Skeletal muscle satellite cell (primary cell): Measurements from ENCODE around the gene ATP2C1.
"Not testable (repeated sequence)": the region's sequence is repeated elsewhere in the genome, so short reads cannot be mapped to it uniquely, and the experiment has no call there.

Experiments used
- H3K27me3 ChIP-seq: 2 replicates; pipeline ENCODE4 v1.7.0; 2013; ENCODE audit warnings: low read length; ENCODE audit not compliant: control insufficient read depth, insufficient read depth
- H3K36me3 ChIP-seq: 2 replicates; pipeline ENCODE4 v1.7.0; 2013; ENCODE audit warnings: mild to moderate bottlenecking, control low read depth, low read length; ENCODE audit not compliant: insufficient read depth
- H3K4me1 ChIP-seq: 2 replicates; pipeline ENCODE4 v1.7.0; 2013; ENCODE audit warnings: low read length; ENCODE audit not compliant: control insufficient read depth, insufficient read depth
- H3K4me2 ChIP-seq: 2 replicates; pipeline ENCODE4 v1.7.0; 2013; ENCODE audit warnings: mild to moderate bottlenecking, low read length
- H3K4me3 ChIP-seq: 2 replicates; pipeline ENCODE4 v1.7.0; 2013; ENCODE audit warnings: low read length
- H3K9ac ChIP-seq: 2 replicates; pipeline ENCODE4 v1.7.0; 2013; ENCODE audit warnings: mild to moderate bottlenecking, low read depth, low read length, moderate library complexity
- H3K9me3 ChIP-seq: replicated peaks from 2 replicates; pipeline ENCODE4 v1.7.0; 2013; ENCODE audit warnings: mild to moderate bottlenecking, control low read depth, low read length

Gene ATP2C1

DNA sequence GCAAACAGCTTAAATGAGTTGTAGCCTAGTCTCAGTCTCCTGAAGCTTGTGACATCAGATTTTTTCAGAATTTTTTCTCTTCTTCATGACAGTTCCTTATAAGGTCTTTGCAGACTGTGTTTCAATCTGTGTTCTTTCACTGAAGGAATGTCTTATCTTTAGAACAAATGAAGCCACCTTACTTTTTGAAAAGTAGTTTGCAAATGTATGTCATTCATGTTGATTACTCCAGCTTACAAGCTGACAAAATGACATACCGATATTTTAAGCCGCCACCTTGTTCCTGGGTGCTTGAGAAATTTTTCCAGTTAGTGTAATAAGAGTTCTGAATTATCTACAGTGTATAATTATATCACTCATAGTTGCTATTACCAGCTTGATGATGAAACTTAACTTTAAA is 75.7 kb downstream of the ATP2C1 start:
- no peak overlapping the region for H3K4me3 ChIP-seq

DNA sequence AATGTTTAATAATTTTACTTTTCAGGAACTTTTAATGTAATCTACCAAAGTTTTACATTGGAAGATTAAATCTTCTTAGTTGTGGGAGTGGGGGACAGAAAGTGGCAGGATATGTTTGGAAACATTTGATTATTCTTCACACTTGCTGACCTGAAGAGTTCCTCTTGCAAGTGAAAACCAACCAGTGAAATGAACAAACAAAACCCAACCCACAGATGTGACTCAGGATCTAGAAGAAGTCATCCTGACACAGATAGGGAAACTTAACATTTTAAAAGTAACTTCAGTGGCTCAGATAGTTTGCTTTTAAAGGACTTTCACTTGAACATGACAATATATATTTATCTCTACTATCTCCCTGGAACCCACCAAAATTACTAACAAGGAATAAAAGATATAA is 77.3 kb downstream of the ATP2C1 start:
- no peak overlapping the region for H3K4me3 ChIP-seq

More for the DNA sequence above, 75.7 kb downstream of the ATP2C1 start:
- Histone ChIP-seq H3K9me3 (no peaks in the 10 kb centered on the region), H3K4me1 (peaks cover 15% of the 10 kb centered on the region), H3K27me3 (no peaks in the 10 kb centered on the region), H3K9ac (no peak overlapping the region), H3K4me2 (no peak overlapping the region), H3K36me3 (peaks cover 53% of the 10 kb centered on the region)

DNA sequence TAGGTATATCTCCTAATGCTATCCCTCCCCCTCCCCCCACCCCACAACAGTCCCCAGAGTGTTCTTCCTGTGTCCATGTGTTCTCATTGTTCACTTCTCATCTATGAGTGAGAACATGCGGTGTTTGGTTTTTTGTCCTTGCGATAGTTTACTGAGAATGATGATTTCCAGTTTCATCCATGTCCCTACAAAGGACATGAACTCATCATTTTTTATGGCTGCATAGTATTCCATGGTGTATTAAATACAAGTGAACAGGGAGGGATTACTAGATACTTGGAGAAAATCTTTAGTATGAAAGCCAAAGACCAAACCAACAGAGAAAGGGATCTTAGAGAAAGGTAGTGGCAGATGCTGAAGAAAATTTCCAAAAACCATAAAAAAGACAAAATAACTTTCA is 78.7 kb downstream of the ATP2C1 start:
- H3K36me3 ChIP-seq, result peaks cover 43% of the 10 kb centered on the region

More for the DNA sequence above, 77.3 kb downstream of the ATP2C1 start:
- no peak overlapping the region for H3K4me2 ChIP-seq
- no peak overlapping the region for H3K9ac ChIP-seq
- no peaks in the 10 kb centered on the region for H3K27me3 ChIP-seq
- no peaks in the 10 kb centered on the region for H3K9me3 ChIP-seq
- peaks cover 15% of the 10 kb centered on the region for H3K4me1 ChIP-seq
- H3K36me3 ChIP-seq, result peaks cover 47% of the 10 kb centered on the region

DNA sequence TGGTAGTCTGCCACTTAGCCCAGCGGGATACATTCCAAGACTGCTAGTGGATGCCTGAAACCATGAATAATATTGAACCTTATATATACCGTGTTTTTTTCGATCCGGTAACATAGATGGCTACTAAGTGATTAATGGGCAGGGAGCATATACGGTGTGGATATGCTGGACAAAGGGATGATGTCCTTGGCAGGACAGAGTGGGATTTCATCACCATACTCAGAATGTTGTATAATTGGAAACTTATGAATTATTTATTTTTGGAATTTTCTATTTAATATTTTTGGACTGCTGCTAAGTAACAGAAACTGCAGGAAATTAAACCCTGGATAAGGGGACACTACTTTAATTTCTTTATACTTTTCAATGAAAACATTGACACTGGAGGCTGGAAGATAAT is 79.5 kb downstream of the ATP2C1 start:
- no peak overlapping the region for H3K4me3 ChIP-seq
- H3K36me3 ChIP-seq, result peaks cover 43% of the 10 kb centered on the region
- H3K4me1 ChIP-seq, result peaks cover 6% of the 10 kb centered on the region
- no peak overlapping the region for H3K9ac ChIP-seq
- H3K27me3 ChIP-seq, result no peaks in the 10 kb centered on the region
- no peak overlapping the region for H3K4me2 ChIP-seq
- H3K9me3 ChIP-seq, result no peaks in the 10 kb centered on the region

More for the DNA sequence above, 78.7 kb downstream of the ATP2C1 start:
- not testable (repeated sequence) for H3K9me3 ChIP-seq, H3K4me2 ChIP-seq, H3K4me3 ChIP-seq, H3K27me3 ChIP-seq, H3K9ac ChIP-seq
- peaks cover 14% of the 10 kb centered on the region for H3K4me1 ChIP-seq

DNA sequence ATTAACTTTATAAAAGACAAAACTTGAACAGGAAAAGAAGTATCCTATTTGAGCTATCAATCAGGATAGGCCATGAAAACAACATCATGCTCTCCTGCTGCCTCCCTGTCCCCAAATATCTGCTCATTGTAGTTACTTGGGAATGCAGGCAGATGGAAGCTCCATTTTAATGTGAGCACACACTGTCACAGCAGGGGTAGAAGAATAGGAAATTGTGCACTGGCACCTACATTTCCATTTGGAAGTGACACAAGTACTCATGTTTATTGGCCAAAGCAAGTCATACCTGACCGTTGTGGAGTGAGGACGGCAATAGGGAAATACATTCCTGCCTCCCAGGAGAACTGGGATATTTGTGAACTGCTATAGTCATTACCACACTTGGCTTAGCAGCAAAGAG is 80.3 kb downstream of the ATP2C1 start:
- H3K4me1 ChIP-seq, result peaks cover 9% of the 10 kb centered on the region
- no peaks in the 10 kb centered on the region for H3K27me3 ChIP-seq
- H3K4me2 ChIP-seq, result no peak overlapping the region
- no peaks in the 10 kb centered on the region for H3K9me3 ChIP-seq
- H3K9ac ChIP-seq, result no peak overlapping the region
- H3K4me3 ChIP-seq, result no peak overlapping the region
- H3K36me3 ChIP-seq, result peaks cover 38% of the 10 kb centered on the region

DNA sequence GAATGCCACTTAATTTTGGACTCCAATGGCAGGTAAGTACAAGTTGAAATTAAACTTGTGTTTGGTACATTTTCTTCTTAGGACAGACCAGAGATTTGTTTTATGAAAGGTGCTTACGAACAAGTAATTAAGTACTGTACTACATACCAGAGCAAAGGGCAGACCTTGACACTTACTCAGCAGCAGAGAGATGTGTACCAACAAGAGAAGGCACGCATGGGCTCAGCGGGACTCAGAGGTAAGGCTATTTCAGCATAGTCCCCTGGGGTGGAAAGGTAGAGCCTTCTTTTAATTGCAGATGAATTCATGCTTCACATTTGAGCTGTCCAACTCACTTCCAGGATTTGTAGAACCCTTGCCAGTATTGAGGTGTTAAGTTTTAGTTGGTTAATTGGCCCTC is 81.4 kb downstream of the ATP2C1 start:
- Histone ChIP-seq H3K9ac (no peak overlapping the region), H3K9me3 (no peaks in the 10 kb centered on the region), H3K36me3 (peaks cover 31% of the 10 kb centered on the region), H3K4me1 (peaks cover 17% of the 10 kb centered on the region), H3K4me2 (no peak overlapping the region), H3K27me3 (no peaks in the 10 kb centered on the region), H3K4me3 (no peak overlapping the region)

DNA sequence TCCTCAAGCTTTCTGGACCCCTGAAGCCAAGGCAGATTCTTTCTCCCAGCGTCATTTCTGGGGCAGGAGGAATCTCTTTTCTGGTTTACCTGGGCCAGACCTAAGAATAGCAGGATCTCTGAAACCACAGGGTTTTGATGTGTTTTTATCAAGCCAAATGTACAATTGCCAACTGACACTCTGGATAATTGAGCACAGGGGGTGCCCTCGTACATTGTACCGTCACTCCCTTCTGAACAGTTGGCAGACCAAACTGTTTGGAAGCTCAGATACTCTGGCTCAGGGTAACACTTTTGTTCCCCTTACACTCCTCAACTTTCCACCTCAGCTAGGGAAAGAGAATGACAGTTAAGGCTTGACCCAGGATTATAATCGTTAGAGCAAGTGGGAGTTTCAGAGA is 82.8 kb downstream of the ATP2C1 start:
- H3K9ac ChIP-seq, result no peak overlapping the region
- H3K9me3 ChIP-seq, result no peaks in the 10 kb centered on the region
- peaks cover 14% of the 10 kb centered on the region for H3K4me1 ChIP-seq
- H3K4me2 ChIP-seq, result no peak overlapping the region
- peaks cover 28% of the 10 kb centered on the region for H3K36me3 ChIP-seq
- H3K27me3 ChIP-seq, result no peaks in the 10 kb centered on the region
- H3K4me3 ChIP-seq, result no peak overlapping the region

DNA sequence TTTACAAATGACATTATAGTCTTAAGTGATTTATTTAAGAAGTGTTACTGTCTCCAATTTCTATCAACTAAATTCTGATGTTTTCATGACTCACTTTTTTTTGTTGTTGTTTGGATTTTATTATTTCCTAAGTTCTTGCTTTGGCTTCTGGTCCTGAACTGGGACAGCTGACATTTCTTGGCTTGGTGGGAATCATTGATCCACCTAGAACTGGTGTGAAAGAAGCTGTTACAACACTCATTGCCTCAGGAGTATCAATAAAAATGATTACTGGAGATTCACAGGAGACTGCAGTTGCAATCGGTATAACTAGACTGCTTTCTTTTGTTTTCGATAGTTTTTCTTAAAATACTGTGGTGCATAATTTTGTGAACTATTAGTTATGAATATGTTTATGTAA is 85.2 kb downstream of the ATP2C1 start:
- peaks cover 14% of the 10 kb centered on the region for H3K4me1 ChIP-seq
- no peaks in the 10 kb centered on the region for H3K27me3 ChIP-seq
- no peak overlapping the region for H3K9ac ChIP-seq
- H3K4me2 ChIP-seq, result peak overlapping the region; percentile 22
- no peak overlapping the region for H3K4me3 ChIP-seq
- peaks cover 18% of the 10 kb centered on the region for H3K36me3 ChIP-seq
- H3K9me3 ChIP-seq, result no peaks in the 10 kb centered on the region

DNA sequence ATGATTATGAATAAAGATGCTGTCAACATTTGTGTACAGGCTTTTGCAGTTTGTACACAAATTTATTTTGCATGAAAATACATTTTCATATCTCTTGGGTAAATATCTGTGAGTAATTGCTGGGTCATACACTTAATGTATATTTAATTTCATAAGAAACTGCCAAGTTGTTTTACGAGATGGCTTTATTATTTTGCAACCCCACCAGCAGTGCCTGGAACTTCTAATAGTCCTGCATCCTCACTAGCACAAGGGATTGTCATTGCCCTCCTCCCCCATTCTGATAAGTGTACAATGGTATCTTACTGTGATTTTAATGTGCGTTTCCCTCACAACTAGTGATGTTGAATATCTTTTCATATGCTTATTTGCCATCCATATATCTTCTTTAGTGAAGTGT is 87.6 kb downstream of the ATP2C1 start:
- Histone ChIP-seq H3K4me1 (peaks cover 14% of the 10 kb centered on the region), H3K9me3 (no peaks in the 10 kb centered on the region), H3K9ac (no peak overlapping the region), H3K4me2 (no peak overlapping the region), H3K4me3 (no peak overlapping the region), H3K27me3 (no peaks in the 10 kb centered on the region), H3K36me3 (peaks cover 11% of the 10 kb centered on the region)

DNA sequence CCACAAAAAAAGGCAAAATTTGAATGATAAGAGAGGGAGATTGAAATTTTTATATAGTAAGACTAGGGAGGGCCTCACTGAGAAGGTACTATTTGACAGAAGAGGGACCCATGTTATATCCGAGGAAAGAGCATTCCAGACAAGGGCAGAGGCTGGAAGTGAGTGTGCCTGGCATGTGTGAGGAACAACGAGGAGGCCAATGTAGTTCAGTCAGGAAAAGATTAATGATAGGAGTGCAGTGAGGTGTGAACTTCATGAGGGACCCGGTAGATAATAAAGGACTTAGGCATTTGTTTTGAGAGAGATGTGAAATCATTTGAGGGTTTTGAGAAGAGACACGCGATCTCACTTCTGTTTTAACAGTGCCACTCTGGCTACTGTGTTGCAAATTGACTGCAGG is 96.4 kb downstream of the ATP2C1 start:
- no peak overlapping the region for H3K4me3 ChIP-seq
- no peaks in the 10 kb centered on the region for H3K9me3 ChIP-seq
- no peak overlapping the region for H3K4me2 ChIP-seq
- H3K9ac ChIP-seq, result no peak overlapping the region
- peaks cover 24% of the 10 kb centered on the region for H3K36me3 ChIP-seq
- H3K27me3 ChIP-seq, result no peaks in the 10 kb centered on the region
- no peaks in the 10 kb centered on the region for H3K4me1 ChIP-seq

DNA sequence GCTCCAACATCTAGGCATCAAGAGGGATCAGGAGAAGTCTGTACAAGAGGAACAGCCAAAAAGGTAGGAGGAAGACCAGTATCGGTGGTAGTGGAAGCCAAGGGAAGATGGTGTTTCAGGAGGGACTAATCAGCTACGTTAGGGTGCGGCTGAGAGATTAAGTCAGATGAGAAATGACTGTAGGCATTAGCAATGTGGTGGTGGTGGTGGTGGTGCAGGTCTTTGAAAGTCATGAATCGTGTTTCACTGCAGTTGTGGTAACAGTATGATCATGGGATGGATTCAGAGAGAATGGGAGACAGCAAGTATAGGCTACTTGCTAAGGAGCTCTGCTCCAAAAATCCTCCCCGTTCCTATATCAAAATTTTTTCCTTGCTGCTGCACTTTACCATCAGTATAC is 97.2 kb downstream of the ATP2C1 start:
- no peaks in the 10 kb centered on the region for H3K4me1 ChIP-seq
- no peak overlapping the region for H3K4me3 ChIP-seq
- no peak overlapping the region for H3K4me2 ChIP-seq
- peaks cover 24% of the 10 kb centered on the region for H3K36me3 ChIP-seq
- no peaks in the 10 kb centered on the region for H3K27me3 ChIP-seq
- no peaks in the 10 kb centered on the region for H3K9me3 ChIP-seq
- no peak overlapping the region for H3K9ac ChIP-seq

DNA sequence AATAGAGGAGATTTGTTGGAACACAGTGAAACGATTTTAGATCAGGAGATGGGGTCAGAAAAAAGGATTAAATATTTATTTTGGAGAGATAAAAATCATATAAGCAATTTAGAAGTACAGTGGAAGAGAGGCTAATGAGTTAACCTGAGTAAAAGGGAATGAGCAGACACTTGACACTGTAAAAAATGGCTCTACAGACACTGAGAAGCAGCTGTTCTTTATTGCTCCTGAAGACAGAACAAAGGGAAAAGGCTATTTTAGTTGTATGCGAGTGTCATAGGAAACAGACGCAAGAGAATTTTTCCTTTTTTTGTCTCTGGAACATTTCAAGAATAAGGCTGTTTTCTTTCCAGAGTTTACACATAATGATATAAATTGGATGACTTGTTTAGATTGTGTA is 98.5 kb downstream of the ATP2C1 start:
- no peaks in the 10 kb centered on the region for H3K9me3 ChIP-seq
- H3K4me1 ChIP-seq, result no peaks in the 10 kb centered on the region
- H3K36me3 ChIP-seq, result peaks cover 31% of the 10 kb centered on the region
- H3K9ac ChIP-seq, result no peak overlapping the region
- H3K4me3 ChIP-seq, result no peak overlapping the region
- no peak overlapping the region for H3K4me2 ChIP-seq
- H3K27me3 ChIP-seq, result no peaks in the 10 kb centered on the region
